C4-2B (cell line): ENCODE measurements around the gene PLAGL2.

ENCODE experiments used
- ZFX ChIP-seq: fragments of 450-650 bp; IDR thresholded peaks from 2 replicates; pipeline ENCODE4 v1.6.1; 2017
- TF ChIP-seq, protein P1 (sequence below): fragments of 450-650 bp; conservative IDR thresholded peaks from 2 replicates; pipeline ENCODE4 v1.5.1; 2017; ENCODE audit warnings: mild to moderate bottlenecking

DNA sequence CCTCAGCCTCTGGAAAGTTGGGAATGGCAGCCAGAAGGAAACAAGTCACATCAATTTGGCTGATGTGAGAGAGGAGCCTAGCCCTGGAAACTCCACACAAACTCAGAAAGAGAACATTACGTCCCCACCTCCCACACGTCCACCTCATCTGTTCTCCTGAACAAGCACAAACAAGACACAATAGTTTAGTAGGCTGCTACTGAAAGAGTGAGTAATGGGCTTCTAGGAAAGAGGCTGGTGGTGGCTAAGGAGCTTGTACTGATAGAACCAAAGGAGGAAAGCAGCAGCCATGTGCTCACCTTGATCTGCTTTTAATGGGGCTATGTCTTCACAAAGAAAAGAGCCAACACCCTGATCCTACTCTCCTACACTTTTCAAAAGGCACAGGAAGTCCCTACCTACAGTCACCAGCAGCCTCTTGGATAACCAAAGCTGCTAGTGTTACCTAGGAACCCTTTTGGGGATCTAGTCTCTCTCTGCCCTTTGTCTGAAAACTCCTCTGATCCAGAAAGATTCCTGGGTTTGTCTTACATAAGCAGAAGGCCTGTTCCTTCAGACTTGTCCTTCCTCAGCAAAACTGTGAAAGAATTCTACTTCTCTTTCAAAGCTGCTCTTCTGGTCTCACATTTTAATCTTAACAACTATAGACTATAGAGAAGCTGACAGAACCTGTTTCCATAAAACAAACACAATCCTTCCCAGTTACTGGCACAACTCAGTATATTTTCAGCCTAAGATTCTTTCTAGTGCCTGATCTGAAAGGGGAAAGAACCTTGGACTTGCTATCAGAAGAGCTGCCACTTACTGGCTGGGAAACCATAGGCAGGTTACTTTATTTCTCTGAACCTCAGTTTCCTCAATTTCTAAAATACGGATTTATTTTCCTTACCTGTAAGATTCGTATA lies 3.1 kb downstream of the PLAGL2 start:
- TF ChIP-seq, protein P1, sequence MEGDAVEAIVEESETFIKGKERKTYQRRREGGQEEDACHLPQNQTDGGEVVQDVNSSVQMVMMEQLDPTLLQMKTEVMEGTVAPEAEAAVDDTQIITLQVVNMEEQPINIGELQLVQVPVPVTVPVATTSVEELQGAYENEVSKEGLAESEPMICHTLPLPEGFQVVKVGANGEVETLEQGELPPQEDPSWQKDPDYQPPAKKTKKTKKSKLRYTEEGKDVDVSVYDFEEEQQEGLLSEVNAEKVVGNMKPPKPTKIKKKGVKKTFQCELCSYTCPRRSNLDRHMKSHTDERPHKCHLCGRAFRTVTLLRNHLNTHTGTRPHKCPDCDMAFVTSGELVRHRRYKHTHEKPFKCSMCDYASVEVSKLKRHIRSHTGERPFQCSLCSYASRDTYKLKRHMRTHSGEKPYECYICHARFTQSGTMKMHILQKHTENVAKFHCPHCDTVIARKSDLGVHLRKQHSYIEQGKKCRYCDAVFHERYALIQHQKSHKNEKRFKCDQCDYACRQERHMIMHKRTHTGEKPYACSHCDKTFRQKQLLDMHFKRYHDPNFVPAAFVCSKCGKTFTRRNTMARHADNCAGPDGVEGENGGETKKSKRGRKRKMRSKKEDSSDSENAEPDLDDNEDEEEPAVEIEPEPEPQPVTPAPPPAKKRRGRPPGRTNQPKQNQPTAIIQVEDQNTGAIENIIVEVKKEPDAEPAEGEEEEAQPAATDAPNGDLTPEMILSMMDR = no peak
- no peak for TF ChIP-seq ZFX
